Measurements from ENCODE around the gene AADAC. TPM values are rescaled to one million over a fixed set of nuclear protein-coding genes. Genes with fewer than 3 reads are reported as not detected.

AADAC gene
- total RNA-seq, 1 donor from 2014 or later = not detected

- Mint-ChIP-seq H3K27me3 (no peaks in the 10 kb centered on the region), H3K9me3 (ENCODE audit: low read depth) (no peaks in the 10 kb centered on the region), H3K4me3 (ENCODE audit: low read depth) (no peak overlapping the region), H3K27ac (no peak overlapping the region), H3K36me3 (ENCODE audit: insufficient read depth) (no peaks in the 10 kb centered on the region), H3K4me1 (ENCODE audit: low read depth) (peaks cover 16% of the 10 kb centered on the region)
- TF ChIP-seq CTCF (IDR thresholded peaks at IDR 0.05; ENCODE audit: unreplicated experiment) = no peak
- no peak for DNase-seq (ENCODE audit: low spot score, unreplicated experiment)
Measured at GRCh38 chr3:151770956-151771355, 43.0 kb upstream of the AADAC start.

- TF ChIP-seq CTCF (IDR thresholded peaks at IDR 0.05; ENCODE audit: unreplicated experiment) = no peak
- Mint-ChIP-seq H3K9me3 (ENCODE audit: low read depth) (no peaks in the 10 kb centered on the region), H3K36me3 (ENCODE audit: insufficient read depth) (no peaks in the 10 kb centered on the region), H3K27ac (no peak overlapping the region), H3K4me3 (ENCODE audit: low read depth) (no peak overlapping the region), H3K4me1 (ENCODE audit: low read depth) (peaks cover 16% of the 10 kb centered on the region), H3K27me3 (no peaks in the 10 kb centered on the region)
- DNase-seq (ENCODE audit: low spot score, unreplicated experiment) = no peak
Measured at GRCh38 chr3:151772825-151773480, 41.0 kb upstream of the AADAC start.

GRCh38 chr3:151774235-151774634 is 39.7 kb upstream of the AADAC start:
- Mint-ChIP-seq H3K4me3 (ENCODE audit: low read depth) (no peak overlapping the region), H3K36me3 (ENCODE audit: insufficient read depth) (no peaks in the 10 kb centered on the region), H3K27me3 (no peaks in the 10 kb centered on the region), H3K9me3 (ENCODE audit: low read depth) (no peaks in the 10 kb centered on the region), H3K27ac (no peak overlapping the region), H3K4me1 (ENCODE audit: low read depth) (peaks cover 16% of the 10 kb centered on the region)
- no peak for DNase-seq (ENCODE audit: low spot score, unreplicated experiment)
- no peak for TF ChIP-seq CTCF (IDR thresholded peaks at IDR 0.05; ENCODE audit: unreplicated experiment)

GRCh38 chr3:151774910-151775309 is 39.0 kb upstream of the AADAC start:
- peaks cover 16% of the 10 kb centered on the region for H3K4me1 Mint-ChIP-seq (ENCODE audit: low read depth)
- no peaks in the 10 kb centered on the region for H3K36me3 Mint-ChIP-seq (ENCODE audit: insufficient read depth)
- no peaks in the 10 kb centered on the region for H3K27me3 Mint-ChIP-seq
- DNase-seq (ENCODE audit: low spot score, unreplicated experiment) = no peak
- H3K4me3 Mint-ChIP-seq (ENCODE audit: low read depth) = no peak overlapping the region
- H3K27ac Mint-ChIP-seq = no peak overlapping the region
- no peak for TF ChIP-seq CTCF (IDR thresholded peaks at IDR 0.05; ENCODE audit: unreplicated experiment)
- no peaks in the 10 kb centered on the region for H3K9me3 Mint-ChIP-seq (ENCODE audit: low read depth)

GRCh38 chr3:151775314-151776258 is 38.3 kb upstream of the AADAC start:
- Mint-ChIP-seq H3K4me1 (ENCODE audit: low read depth) (peaks cover 10% of the 10 kb centered on the region), H3K4me3 (ENCODE audit: low read depth) (no peak overlapping the region), H3K36me3 (ENCODE audit: insufficient read depth) (no peaks in the 10 kb centered on the region), H3K27me3 (no peaks in the 10 kb centered on the region), H3K27ac (no peak overlapping the region), H3K9me3 (ENCODE audit: low read depth) (no peaks in the 10 kb centered on the region)
- no peak for TF ChIP-seq CTCF (IDR thresholded peaks at IDR 0.05; ENCODE audit: unreplicated experiment)
- DNase-seq (ENCODE audit: low spot score, unreplicated experiment) = no peak
